Suprapubic skin (tissue), 4 donors: ENCODE measurements around the gene TGFB2.

Experiments used
- EP300 ChIP-seq: sonication (generic); formaldehyde crosslinking; IDR thresholded peaks from one replicate; pipeline ENCODE4 v1.6.1; 2017; ENCODE audit warnings: antibody characterized with exemption
- POLR2A ChIP-seq, 2 donors: fragments of 450-650 bp; IDR thresholded peaks; one replicate each; pipeline ENCODE4 v1.6.1; 2017; ENCODE audit warnings: antibody characterized with exemption in 2 of 2, mild to moderate bottlenecking in 2 of 2, moderate library complexity in 2 of 2
- POLR2AphosphoS5 ChIP-seq, 3 donors: sonication (generic); formaldehyde crosslinking; IDR thresholded peaks; one replicate each; pipeline ENCODE4 v1.6.1; 2017; ENCODE audit warnings: antibody characterized with exemption in 3 of 3
- TF ChIP-seq, protein P1 (sequence below), 2 donors: fragments of 200-600 bp in 1 of 2; fragments of 450-650 bp in 1 of 2; sonication (generic) in 1 of 2; IDR thresholded peaks; one replicate each; pipeline ENCODE4 v1.5.1; 2016 to 2019; ENCODE audit warnings: antibody characterized with exemption in 2 of 2, mild to moderate bottlenecking in 1 of 2, moderate library complexity in 1 of 2

DNA sequence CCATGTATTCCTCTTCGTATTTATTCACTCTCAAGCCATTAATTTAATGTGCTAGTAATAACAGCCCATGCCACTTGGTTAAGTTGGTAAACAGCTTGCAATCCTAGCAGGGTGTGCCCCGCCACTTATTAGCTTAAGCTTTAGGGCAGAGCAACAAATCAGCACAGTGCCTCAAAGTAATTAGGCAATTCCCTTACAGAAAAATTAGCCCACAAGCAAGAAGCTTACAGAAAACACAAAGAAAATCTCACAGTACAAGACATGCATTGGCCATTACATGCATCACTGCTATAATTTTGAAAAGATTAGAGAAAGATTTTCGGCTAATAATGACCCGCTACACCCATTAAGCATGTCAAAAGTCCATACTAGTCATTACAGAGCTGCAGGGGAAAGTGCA, 47.6 kb downstream of the TGFB2 start:
- TF ChIP-seq, protein P1, sequence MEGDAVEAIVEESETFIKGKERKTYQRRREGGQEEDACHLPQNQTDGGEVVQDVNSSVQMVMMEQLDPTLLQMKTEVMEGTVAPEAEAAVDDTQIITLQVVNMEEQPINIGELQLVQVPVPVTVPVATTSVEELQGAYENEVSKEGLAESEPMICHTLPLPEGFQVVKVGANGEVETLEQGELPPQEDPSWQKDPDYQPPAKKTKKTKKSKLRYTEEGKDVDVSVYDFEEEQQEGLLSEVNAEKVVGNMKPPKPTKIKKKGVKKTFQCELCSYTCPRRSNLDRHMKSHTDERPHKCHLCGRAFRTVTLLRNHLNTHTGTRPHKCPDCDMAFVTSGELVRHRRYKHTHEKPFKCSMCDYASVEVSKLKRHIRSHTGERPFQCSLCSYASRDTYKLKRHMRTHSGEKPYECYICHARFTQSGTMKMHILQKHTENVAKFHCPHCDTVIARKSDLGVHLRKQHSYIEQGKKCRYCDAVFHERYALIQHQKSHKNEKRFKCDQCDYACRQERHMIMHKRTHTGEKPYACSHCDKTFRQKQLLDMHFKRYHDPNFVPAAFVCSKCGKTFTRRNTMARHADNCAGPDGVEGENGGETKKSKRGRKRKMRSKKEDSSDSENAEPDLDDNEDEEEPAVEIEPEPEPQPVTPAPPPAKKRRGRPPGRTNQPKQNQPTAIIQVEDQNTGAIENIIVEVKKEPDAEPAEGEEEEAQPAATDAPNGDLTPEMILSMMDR (IDR thresholded peaks at IDR 0.05) = no peak
- TF ChIP-seq POLR2A (IDR thresholded peaks at IDR 0.05) (no peak), POLR2AphosphoS5 (IDR thresholded peaks at IDR 0.05) (no peak), EP300 (no peak)
